WI38 (cell line): Measurements from ENCODE around the gene MTARC2.

Source experiments
- H3K4me3 ChIP-seq: 2 replicates; pipeline ENCODE4 v1.5.1; 2011; ENCODE audit warnings: low read depth, mild to moderate bottlenecking, control low read depth, low read length
- CTCF ChIP-seq: IDR thresholded peaks from 2 replicates; pipeline ENCODE4 v1.5.1; 2012; ENCODE audit warnings: low read depth, mild to moderate bottlenecking, control low read depth, low read length

Gene MTARC2

GRCh38 chr1:220818421-220819173 lies 70.5 kb downstream of the MTARC2 start:
- no peak for TF ChIP-seq CTCF
- H3K4me3 ChIP-seq, result no peak overlapping the region

- H3K4me3 ChIP-seq, result no peak overlapping the region
- TF ChIP-seq CTCF, result no peak
These were observed 71.4 kb downstream of the MTARC2 start for GRCh38 chr1:220819467-220820026.

GRCh38 chr1:220824031-220824989 lies 76.2 kb downstream of the MTARC2 start:
- H3K4me3 ChIP-seq, result no peak overlapping the region
- TF ChIP-seq CTCF, result no peak

GRCh38 chr1:220825819-220826551 lies 77.9 kb downstream of the MTARC2 start:
- TF ChIP-seq CTCF, result no peak
- no peak overlapping the region for H3K4me3 ChIP-seq

- no peak for TF ChIP-seq CTCF
- no peak overlapping the region for H3K4me3 ChIP-seq
These were observed 78.6 kb downstream of the MTARC2 start for GRCh38 chr1:220826729-220827128.

- H3K4me3 ChIP-seq, result no peak overlapping the region
- TF ChIP-seq CTCF, result no peak
These were observed 79.5 kb downstream of the MTARC2 start for GRCh38 chr1:220827445-220828178.
